GM19099 (cell line): ENCODE results near the gene DDN.

ENCODE experiments used
- POLR2A ChIP-seq: IDR thresholded peaks from 3 replicates; pipeline ENCODE4 v1.6.1; 2011; ENCODE audit warnings: low read depth; ENCODE audit not compliant: insufficient read length; ENCODE audit errors: extremely low read depth

Gene DDN

DNA sequence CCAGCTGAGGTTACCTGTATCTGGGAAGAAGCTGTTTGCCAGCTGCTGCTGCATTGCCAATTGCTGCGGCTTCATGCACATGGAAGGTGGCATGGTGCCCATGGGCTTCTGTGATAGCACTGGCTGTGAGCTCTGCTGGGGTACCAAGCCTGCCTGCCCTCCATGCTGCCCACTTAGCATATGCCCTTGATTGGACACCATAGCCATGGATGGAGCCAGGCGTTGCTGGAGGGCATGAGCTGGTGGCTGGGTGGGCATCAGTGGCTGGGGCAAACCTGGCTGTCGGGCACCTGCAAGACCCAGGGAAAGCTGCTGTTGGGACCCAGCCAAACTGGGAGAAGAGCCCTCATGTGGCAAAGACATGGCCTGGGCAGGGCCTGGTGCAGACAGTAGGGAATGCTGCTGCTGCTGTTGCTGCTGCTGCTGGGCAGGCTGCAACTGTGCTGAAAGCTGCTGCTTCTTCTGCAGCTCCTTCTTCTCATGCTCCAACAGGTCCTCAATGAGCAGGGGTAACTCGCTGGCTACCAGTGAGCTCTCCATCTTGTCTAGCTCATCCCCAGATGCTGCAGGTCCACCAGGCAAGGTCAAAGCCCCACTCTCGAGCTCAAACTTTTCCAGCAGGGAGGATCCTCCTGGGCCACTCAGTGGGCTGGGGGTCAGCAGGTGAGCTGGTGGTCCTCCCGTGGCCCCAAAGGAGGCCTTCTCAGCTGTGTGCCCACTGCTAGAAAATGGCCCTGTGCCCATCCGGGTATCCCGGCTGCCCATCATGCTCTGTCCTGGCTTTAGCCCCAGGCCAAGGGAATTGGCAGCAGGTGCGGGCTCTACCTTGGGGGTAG, 38.2 kb upstream of the DDN start:
- TF ChIP-seq POLR2A: no peak

DNA sequence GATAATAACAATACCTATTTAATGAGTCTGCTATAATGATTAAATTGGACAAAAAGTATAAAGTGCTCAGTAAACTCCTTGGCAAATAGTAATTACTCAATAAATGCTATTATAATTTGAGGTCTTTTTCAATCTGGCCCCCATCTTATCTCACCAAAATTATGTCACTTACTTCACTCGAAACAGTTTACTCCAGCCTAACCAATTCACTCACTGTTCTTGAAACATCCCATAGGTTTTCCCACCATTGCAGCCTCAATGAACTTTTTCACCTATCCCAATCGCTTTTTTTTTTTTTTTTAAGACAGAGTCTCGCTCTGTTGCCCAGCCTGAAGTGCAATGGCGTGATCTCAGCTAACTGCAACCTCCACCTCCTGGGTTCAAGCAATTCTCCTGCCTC, 36.9 kb upstream of the DDN start:
- TF ChIP-seq POLR2A: no peak

DNA sequence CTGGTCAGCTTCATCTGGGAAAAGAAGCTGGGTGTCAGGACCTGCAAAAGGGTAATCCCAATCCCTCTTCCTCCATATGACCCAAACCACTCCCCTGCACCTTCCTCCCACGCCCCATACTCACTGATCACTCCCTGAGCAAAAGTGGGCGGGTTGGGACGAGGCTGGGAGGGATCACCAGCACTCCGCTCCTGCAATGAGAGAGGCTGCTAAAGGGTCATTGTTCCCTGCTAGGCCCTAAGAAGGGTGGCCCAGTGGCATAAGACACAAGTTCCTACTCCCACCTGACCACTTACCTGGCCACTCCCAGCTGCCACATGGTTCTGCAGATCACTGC, 35.1 kb upstream of the DDN start:
- no peak for TF ChIP-seq POLR2A

DNA sequence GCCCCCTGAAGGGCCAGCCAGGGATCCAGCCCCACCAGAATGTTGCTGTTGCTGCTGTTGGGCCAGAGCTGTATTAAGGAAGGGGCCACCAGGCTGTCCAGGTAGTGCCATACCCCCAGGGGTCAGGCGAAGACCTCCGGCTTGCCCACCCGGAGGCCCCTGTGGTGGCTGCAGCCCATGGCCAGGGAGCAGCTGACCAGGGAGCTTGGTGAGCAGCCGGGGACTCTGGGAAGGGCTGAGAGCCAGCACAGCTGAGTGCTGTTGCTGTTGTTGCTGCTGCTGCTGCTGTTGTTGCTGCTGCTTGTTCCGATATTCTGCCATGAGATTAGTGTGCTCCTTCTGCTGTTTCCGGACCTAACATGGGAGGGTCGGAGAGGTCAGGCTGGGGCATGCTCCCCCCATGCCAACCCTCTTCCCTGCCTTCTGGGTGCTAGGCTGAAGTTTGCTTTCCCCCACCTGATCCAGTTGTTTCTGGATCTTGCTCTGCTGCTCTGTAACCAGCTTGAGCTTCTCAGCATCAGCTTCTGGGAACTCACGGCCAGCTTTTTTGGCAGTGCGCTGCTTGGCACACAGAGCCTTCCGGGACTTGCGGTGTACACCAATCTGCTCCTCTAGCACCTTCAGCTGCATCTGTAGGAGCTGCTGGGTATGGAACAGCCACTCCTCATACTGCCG, 34.6 kb upstream of the DDN start:
- TF ChIP-seq POLR2A: no peak

DNA sequence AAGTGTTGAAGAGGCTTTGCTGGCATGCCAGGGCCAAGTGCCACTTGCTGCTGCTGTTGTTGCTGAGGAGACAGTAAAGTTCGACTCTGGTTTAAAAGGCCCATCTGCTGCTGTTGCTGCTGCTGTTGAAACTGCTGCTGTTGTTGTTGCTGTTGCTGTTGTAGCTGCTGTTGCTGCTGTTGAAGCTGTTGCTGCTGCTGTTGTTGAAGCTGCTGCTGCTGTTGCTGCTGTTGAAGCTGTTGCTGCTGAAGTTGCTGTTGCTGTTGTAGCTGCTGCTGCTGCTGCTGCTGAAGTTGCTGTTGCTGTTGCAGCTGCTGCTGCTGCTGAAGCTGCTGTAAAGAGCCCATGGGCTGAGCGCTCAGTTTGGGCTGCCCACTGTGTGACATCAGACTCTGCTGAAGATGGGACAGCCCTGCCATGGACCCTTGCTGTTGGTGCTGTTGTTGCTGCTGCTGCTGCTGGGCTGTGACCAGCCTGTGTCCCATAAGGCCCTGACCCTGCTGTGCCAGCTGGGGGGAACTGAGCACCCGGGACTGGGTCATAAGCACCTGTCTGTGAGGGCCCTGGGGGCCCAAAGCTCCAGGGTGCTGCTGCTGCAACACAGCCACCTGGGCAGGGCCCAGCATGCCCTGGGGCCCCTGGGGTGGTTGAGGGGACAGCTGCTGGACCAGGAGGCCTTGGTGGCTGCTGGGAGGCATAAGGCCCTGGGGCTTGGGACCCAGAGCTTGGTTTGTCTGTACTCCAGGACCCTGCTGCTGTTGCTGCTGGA, 33.7 kb upstream of the DDN start:
- no peak for TF ChIP-seq POLR2A

DNA sequence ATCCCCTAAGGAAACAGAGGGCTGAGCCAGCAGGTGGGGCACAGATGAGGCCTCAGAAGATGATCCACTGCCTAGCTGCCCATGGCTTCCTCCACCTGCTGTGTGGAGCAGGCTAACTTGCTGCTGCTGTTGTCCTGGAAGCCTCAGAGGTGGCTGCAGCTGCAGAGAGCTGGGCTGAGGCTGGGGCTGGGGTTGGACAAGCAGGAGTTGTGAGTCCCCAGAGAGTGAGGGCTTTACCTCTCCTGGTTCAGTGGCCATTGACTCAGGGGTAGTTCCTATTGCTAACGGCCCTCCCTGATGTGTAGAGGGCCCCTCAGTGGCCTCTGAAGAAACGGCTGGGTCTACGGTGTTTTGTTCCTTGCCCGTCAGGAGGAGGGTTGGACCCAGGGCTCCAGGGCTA, 33.1 kb upstream of the DDN start:
- TF ChIP-seq POLR2A: no peak

DNA sequence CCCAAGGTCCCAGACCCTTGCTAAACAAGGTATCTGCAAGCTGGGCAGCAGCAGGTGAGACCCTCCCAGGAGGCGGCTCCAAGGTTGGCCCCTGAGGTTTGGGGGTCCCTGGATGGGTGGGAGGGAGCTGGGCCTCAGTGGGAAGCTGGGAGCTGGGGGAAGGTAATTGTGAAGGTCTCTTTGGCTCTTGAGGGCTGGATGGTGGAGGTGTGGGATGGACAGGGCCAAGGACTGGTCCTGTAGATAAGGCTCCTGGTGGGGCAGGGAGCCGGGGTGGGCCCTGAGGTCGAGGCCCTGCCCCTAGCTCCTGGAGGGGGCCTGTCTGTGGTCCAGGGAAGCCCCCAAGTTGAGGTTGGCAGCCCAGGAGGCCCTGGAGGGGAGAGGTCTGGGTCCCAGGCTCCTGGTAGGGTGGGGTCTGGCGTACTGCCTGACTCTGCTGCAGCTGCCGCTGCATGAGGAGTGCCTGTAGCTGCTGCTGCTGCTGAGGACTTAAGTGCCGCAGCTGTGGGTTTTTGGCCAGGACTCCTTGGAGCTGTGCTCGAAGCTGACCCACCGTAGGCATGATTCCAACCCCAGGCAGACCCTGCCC, 32.5 kb upstream of the DDN start:
- TF ChIP-seq POLR2A: no peak

DNA sequence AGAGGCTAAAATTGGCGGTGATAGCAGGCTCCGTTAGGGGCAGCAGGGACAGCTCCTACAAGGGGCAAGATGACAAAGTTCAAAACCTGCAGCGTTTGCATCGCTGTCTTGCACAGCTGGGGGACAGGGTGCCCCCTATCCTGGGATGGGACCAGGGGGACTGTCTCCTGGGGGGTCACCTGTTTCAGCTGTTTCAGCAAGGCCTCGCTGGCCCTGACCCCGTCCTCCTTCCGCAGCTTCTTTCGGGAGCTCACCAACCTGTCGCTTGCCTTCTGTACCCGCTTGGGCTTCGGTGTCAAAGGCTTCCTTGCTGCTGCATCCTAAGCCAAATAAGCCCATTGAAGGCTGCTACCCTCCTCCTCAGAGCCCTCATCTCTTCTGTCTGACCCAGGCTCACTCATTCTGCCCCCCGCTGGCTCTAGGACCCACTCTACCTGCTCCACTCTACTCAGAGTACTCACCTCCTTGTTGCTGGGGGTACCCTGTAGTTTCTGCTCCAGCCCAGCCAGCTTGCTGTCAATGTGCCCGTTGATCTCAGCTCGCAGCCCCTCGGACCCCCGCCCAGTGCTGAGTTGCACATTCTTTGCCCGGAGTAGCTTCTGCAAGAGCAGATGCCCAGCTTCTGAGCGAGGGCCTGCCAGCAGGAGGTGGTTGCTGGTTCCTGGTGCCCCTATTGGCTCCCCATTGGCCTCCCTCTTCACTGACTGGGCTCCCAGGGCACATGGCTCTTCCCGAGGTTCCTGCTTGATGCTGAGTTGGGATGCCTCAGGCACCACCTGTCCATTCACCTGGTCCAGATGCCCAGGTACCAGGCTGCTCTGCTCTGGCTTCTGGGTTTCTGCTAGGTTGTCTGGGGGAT, 31.8 kb upstream of the DDN start:
- TF ChIP-seq POLR2A: no peak

DNA sequence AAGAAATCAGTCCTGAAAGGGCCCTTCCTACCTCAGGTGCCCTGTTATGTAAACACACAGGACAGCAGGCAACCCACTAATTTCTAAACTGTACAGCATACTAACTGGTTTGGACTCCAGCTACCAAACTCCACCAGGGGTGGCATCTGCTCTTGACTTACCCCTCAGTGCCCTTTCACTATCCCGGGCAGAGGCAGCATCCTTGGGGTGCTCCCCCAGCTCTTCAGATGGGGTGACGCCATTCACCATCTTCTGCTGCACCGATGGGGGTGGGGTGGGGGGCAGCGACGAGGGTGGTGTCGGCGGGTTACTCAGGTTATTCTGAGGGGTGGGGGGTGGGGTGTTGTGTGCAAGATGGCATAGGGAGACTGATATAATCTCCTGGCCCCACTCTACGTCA, 30.9 kb upstream of the DDN start:
- TF ChIP-seq POLR2A: no peak

DNA sequence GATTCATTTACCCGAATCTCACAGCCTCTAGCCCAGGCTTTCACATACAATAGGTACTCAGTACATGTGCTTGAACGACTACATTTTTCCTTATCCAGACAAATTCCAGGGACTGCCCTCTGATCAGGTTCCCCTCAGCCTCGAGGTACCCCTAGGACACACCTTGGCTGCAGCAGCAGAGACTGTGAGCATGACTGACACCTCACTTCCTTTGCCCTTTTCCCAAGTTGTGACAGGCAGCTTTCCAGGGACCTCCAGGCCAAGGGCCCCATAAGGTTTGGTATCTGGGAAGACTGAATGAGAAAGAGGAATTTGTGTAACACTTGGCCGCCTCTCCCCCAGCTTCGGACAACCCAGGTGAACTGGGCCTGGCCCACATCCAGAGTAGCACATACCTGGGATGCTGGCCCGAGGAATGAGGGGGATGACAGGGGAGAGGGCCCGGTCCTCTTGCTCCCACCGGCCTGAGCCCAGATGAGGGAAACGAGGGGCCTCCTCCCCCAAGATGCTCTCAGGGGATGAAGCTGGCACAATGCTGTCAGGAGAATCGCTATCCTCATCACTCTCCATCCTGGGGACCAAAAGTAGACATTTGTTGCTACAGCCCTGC, 29.6 kb upstream of the DDN start:
- no peak for TF ChIP-seq POLR2A

DNA sequence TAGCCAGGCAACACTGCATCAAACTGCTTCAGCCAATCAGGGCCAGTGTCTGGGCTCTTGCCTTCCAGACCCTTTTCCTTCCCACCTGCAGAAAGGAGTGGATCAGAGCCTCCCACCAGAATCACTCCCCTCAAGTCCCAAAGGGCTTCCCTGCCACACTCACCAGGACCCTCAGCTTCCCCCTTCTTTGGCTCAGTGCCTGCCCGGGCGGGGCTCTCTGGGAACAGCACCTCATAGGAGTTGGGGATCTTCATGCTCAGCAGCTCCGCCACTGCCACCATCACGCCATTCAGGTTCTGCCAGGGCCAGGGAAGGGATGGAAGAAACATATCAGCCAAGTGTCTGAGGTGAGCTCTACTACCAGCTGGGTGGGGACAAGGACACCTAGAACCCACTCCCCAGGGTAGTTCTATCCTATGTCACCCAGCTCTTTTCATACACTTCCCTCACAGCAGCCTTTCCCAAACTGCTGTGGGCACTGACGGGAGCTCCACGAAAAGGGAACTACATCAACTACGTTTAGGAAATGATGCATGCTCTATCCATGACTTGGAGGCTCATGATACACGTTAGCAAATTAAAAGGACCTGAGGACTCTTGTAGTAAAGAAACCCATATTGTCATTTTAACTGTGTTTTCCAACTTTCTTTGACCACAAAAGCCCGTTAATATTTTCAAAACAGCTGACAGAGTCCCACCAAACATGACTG, 28.8 kb upstream of the DDN start:
- no peak for TF ChIP-seq POLR2A

DNA sequence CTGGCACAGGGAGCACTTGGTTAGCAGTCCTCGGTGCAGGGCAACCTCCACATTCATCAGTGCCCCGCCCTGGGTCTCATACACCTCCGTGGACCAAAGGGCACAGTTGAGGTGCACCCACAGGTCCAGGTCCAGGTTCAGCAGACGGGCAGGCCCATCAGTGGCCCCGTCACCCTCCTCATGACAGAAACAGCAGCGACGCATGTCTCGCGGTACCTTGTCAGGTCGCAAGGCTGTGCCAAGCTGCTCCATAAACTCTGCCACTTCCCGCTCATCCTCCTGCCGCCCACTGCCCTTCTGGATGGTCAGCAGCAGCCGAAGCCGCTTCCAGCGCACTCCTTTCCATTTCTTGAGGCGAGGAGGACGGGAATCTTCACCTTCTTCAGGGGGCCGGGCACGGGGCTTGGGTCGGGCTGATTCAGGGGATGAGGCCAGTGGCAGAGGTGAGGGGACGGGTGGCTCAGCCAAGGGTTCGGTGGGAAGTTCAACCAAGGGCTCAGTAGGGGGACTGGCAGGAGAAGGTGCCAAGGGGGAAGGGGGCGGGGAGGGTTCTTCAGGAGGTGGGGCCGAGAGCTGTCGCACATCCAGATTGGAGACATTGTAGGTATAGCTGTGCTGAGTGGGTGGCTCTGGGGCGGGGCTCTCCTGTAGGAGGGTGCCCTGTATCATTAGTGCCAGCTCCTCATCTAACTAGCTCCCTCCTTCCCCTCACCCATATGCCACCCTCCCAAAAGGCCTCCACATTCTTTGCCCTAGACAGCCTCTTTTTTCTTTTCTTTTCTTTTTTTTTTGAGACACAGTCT, 27.7 kb upstream of the DDN start:
- TF ChIP-seq POLR2A: no peak

DNA sequence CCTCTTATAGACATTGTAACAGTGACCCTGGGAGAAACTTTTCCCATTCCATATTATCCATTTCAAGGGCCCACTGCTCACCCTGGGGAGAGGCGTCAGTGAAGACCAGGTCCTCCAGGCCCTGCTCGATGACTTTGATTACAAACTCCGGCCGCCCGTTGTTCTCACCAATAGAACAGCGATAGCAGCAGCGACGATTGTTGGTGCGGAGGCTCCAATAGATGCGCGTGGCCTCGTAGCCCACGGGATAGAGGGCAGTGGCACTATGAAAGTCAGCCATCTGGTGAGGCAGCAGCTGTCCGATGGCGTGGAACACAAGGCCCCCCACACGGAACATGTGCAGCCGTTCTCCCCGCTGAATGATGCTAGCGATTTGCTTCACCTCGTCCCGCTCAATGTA, 26.9 kb upstream of the DDN start:
- no peak for TF ChIP-seq POLR2A
